ENCODE data around the gene ARHGEF12.

ARHGEF12 gene

DNA sequence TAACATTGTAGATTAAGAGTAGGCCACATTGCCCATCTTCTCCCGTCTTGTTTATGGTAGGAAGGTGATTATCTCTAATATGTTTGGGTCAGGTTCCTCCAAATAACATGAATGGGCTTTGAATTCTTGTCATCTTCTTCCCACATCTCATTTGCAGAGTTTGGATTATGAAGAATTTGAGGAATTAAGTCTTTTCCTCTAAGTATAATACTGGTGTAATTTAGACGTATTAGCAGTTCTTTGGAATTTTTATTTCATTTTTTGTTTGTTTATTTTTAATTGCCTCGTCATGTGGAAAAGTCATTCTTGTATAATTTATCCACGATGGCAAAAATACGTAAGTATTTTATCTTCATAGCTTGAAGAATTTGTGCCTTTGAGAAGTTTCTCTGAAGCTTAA, 73.4 kb downstream of the ARHGEF12 start:
- TF ChIP-seq, protein P1, sequence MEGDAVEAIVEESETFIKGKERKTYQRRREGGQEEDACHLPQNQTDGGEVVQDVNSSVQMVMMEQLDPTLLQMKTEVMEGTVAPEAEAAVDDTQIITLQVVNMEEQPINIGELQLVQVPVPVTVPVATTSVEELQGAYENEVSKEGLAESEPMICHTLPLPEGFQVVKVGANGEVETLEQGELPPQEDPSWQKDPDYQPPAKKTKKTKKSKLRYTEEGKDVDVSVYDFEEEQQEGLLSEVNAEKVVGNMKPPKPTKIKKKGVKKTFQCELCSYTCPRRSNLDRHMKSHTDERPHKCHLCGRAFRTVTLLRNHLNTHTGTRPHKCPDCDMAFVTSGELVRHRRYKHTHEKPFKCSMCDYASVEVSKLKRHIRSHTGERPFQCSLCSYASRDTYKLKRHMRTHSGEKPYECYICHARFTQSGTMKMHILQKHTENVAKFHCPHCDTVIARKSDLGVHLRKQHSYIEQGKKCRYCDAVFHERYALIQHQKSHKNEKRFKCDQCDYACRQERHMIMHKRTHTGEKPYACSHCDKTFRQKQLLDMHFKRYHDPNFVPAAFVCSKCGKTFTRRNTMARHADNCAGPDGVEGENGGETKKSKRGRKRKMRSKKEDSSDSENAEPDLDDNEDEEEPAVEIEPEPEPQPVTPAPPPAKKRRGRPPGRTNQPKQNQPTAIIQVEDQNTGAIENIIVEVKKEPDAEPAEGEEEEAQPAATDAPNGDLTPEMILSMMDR (IDR thresholded peaks at IDR 0.05), result no peak
- H3K4me1 ChIP-seq (ENCODE audit: control insufficient read depth in 1 of 2, insufficient read depth in 1 of 2, low read depth in 1 of 2, low read length in 1 of 2), result no peaks in the 10 kb centered on the region
- H3K27me3 ChIP-seq, result peaks cover 52% of the 10 kb centered on the region
- no peaks in the 10 kb centered on the region for H3K36me3 ChIP-seq
- H3K9me3 ChIP-seq, result no peaks in the 10 kb centered on the region
- H3K4me3 ChIP-seq (ENCODE audit: low read depth in 1 of 2, low read length in 1 of 2), result no peak overlapping the region
- H3K27ac ChIP-seq, result no peak overlapping the region

DNA sequence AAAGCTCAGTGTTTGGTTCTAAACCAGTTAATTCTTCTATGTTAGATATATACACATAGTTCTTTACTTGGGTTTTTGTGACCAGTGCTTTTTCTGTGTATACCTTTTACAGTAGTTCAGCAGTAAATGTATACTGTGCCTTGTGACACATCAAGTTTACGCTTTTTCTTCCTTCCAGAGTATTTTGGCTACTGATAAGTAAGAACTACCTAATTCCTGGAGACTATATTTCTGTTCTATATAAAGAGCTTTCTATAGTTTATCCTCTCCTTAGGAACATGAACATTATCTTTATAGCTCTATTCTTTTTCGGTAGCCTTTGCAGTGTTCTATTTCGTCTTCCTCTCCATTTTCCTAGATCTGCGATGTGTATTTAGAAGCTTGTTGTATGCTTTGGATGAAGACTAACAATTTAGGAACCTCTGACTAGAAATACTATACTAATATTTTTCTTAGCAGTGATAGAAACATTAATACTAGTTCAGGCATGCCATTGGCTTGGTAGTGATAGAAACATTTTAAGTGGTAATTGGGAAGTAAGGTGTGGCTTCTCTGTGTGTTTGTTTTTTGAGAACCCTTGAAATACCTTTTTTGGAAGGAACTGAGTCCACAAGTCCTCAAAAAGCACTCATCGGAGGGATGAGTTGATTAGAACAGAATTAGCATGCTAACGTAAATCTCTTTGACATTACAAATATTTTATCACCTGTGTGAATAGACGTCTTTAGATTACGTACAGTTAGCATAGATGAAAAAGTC, 74.6 kb downstream of the ARHGEF12 start:
- peaks cover 42% of the 10 kb centered on the region for H3K27me3 ChIP-seq
- no peaks in the 10 kb centered on the region for H3K9me3 ChIP-seq
- no peak overlapping the region for H3K4me3 ChIP-seq (ENCODE audit: low read depth in 1 of 2, low read length in 1 of 2)
- TF ChIP-seq, protein P1 (IDR thresholded peaks at IDR 0.05), result no peak
- no peak overlapping the region for H3K27ac ChIP-seq
- H3K36me3 ChIP-seq, result no peaks in the 10 kb centered on the region
- H3K4me1 ChIP-seq (ENCODE audit: control insufficient read depth in 1 of 2, insufficient read depth in 1 of 2, low read depth in 1 of 2, low read length in 1 of 2), result no peaks in the 10 kb centered on the region

DNA sequence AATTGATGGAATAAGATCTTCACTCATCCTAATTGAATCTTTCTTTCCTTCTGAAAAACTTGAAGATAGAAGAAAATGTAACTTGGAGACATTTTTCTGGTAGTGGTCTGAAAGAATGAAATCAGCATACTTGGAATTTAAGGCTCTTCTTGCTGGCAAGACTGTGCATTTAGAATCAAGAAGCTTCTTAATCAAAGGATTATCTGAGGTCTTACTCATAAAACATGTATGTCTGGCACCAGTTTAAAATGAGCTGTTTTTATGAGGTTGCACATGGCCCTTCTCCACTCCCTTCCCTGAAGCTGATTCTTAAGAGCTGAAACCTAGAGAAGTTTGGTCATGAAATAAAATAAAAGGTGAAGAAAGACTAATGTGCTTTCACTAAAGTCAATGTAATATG, 77.3 kb downstream of the ARHGEF12 start:
- H3K4me1 ChIP-seq (ENCODE audit: control insufficient read depth in 1 of 2, insufficient read depth in 1 of 2, low read depth in 1 of 2, low read length in 1 of 2), result no peaks in the 10 kb centered on the region
- TF ChIP-seq, protein P1 (IDR thresholded peaks at IDR 0.05), result no peak
- no peaks in the 10 kb centered on the region for H3K36me3 ChIP-seq
- H3K4me3 ChIP-seq (ENCODE audit: low read depth in 1 of 2, low read length in 1 of 2), result no peak overlapping the region
- no peaks in the 10 kb centered on the region for H3K9me3 ChIP-seq
- peaks cover 45% of the 10 kb centered on the region for H3K27me3 ChIP-seq
- H3K27ac ChIP-seq, result no peak overlapping the region

DNA sequence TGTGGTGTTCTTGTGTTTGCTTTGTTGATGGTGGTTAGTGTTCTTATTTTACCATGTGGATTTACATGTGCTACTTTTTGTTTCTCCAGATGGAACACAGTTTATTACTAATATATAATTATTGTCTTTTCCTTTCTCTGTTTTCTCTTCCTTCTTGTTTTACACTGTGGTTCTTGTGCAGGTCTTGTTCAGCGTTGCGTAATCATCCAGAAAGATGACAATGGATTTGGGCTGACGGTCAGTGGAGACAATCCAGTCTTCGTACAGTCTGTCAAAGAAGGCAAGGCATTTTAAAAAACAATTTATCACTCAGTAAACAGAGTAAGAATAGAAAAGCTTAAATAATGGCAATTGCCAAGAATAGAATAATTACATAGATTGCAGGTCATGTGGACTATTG, 84.4 kb downstream of the ARHGEF12 start:
- TF ChIP-seq, protein P1 (IDR thresholded peaks at IDR 0.05), result no peak
- no peak overlapping the region for H3K27ac ChIP-seq

DNA sequence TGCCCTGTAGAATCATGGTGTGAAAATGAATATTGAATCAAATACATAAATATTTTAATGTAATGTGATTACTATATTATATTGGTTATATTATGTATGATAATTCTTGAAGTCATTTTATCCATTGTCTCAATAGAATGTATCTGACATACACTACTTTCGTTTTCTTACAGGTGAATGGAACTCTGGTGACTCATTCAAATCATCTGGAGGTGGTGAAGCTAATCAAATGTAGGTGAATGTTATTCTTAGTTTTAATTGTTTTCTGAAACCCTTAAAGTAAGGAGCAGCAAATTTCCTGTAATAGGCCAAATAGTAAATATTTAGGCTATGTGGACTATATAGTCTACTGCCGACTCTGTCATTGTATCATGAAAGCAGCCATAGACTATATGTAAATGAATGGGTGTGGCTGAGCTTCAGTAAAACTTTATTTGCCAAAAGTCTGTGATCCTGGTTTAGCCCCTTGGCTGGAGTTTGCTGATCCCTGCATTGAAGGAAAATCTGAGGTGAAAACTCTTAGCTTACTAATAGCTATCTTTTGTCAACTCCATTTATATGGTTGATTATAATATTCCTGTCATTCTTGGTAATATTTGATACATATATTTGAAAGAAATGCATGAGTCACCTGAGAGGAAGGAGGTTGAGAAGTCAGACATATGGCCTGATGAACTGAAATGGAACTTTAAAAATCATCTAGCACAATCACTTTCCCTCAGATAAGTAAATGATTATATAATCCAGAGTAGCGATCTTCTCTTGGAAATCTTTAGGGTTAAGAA, 88.2 kb downstream of the ARHGEF12 start:
- H3K4me3 ChIP-seq (ENCODE audit: low read depth in 1 of 2, low read length in 1 of 2), result no peak overlapping the region
- no peaks in the 10 kb centered on the region for H3K4me1 ChIP-seq (ENCODE audit: control insufficient read depth in 1 of 2, insufficient read depth in 1 of 2, low read depth in 1 of 2, low read length in 1 of 2)
- H3K27ac ChIP-seq, result no peak overlapping the region

More for the DNA sequence above, 84.4 kb downstream of the ARHGEF12 start:
- no peak overlapping the region for H3K4me3 ChIP-seq (ENCODE audit: low read depth in 1 of 2, low read length in 1 of 2)
- no peaks in the 10 kb centered on the region for H3K36me3 ChIP-seq
- peaks cover 18% of the 10 kb centered on the region for H3K27me3 ChIP-seq
- H3K4me1 ChIP-seq (ENCODE audit: control insufficient read depth in 1 of 2, insufficient read depth in 1 of 2, low read depth in 1 of 2, low read length in 1 of 2), result no peaks in the 10 kb centered on the region
- no peaks in the 10 kb centered on the region for H3K9me3 ChIP-seq

More for the DNA sequence above, 88.2 kb downstream of the ARHGEF12 start:
- Histone ChIP-seq H3K36me3 (no peaks in the 10 kb centered on the region), H3K9me3 (no peaks in the 10 kb centered on the region), H3K27me3 (no peaks in the 10 kb centered on the region)
- TF ChIP-seq, protein P1 (IDR thresholded peaks at IDR 0.05), result no peak
